GM10266 (cell line): Measurements from ENCODE around the gene PTK7.

ENCODE experiments used
- DNase-seq: peaks from one replicate; pipeline ENCODE4 v3.0.0; 2012; ENCODE audit errors: extremely low spot score
- TF ChIP-seq, protein P1 (sequence below): IDR thresholded peaks from 2 replicates; pipeline ENCODE4 v1.5.1; 2012; ENCODE audit warnings: mild to moderate bottlenecking, low read depth; ENCODE audit not compliant: control insufficient read depth, insufficient read depth; ENCODE audit errors: missing control alignments

Gene PTK7

DNA sequence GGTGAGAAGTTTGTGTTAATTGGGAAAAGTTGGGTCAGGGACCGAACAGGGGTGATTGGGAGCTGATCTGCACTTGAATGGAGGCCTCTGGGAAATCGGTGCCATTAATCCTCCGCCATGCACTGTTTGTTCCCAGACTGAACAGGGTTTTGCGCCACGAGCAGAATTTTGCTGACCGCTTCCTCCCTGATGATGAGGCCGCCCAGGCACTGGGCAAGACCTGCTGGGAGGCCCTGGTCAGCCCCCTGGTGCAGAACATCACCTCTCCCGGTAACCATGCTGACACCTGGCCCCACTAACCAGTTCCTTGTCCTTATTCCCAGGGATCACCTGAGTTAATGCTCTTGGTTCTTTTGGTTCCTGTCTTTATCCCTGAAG is 127.6 kb downstream of the PTK7 start:
- TF ChIP-seq, protein P1, sequence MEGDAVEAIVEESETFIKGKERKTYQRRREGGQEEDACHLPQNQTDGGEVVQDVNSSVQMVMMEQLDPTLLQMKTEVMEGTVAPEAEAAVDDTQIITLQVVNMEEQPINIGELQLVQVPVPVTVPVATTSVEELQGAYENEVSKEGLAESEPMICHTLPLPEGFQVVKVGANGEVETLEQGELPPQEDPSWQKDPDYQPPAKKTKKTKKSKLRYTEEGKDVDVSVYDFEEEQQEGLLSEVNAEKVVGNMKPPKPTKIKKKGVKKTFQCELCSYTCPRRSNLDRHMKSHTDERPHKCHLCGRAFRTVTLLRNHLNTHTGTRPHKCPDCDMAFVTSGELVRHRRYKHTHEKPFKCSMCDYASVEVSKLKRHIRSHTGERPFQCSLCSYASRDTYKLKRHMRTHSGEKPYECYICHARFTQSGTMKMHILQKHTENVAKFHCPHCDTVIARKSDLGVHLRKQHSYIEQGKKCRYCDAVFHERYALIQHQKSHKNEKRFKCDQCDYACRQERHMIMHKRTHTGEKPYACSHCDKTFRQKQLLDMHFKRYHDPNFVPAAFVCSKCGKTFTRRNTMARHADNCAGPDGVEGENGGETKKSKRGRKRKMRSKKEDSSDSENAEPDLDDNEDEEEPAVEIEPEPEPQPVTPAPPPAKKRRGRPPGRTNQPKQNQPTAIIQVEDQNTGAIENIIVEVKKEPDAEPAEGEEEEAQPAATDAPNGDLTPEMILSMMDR: no peak
- no peak for DNase-seq

DNA sequence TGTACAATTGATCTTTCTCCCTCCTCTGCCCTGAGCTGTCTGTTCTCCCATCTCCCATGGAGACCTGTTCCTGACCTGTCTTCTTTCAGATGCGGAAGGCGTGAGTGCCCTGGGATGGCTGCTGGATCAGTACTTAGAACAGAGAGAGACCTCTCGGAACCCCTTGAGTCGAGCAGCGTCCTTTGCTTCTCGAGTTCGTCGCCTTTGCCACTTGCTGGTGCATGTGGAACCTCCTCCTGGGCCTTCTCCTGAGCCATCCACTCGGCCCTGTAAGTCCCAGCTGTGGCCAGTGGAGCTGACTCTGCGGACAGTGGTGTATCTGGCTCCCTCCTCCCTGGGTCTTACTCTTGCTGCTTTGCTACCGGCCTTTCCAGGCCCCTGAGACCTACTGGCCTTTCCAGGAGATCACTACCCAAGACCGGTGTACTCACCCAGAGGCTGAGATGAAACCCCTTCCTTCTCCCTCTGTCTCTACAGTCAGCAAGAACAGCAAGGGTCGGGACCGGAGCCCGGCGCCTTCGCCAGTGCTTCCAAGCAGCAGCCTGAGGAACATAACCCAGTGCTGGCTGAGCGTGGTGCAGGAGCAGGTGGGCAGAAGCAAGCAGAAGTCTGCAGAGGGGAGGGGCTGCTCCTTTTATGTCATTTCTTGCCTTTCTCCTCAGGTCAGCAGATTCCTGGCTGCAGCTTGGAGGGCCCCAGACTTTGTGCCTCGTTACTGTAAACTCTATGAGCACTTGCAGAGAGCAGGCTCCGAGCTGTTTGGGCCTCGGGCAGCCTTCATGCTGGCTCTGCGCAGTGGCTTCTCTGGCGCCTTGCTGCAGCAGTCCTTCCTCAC is 128.4 kb downstream of the PTK7 start:
- DNase-seq: no peak
- TF ChIP-seq, protein P1: no peak

DNA sequence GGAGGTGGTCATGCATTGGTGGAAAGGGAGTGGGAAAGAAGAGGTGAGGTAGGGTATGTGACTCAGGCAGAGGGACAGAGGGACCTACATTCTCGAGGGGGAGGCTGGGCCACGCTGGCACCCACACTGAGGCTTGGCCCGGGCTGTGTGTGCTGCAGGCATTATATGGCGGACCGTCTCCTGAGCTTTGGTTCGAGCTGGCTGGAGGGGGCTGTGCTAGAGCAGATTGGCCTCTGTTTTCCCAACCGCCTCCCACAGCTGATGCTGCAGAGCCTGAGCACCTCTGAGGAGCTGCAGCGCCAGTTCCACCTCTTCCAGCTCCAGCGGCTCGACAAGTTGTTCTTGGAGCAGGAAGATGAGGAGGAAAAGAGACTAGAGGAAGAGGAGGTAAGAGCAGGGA is 129.7 kb downstream of the PTK7 start:
- TF ChIP-seq, protein P1: no peak
- DNase-seq: no peak

DNA sequence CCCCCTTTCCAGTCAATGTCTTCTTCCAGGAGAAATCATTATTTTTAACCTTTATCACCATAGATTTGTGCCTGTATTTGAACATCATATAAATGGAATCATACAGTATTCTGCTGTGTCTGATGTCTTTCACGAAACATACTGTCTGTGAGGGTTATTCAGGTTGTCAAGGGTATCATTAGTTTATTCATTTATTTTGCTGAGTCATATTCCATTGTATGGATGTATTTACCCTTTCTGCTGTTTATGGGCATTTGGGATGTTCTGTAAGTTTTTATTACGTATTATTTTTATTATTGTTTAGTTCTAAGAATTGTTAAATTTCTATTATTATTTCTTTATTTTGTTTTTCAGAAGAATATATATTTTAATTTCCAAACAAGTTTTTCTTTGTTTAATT is 131.2 kb downstream of the PTK7 start:
- TF ChIP-seq, protein P1: no peak
- no peak for DNase-seq
